Endothelial cell (in vitro differentiated cells): Measurements from ENCODE around the gene DOC2B. TPM values are rescaled to one million over a fixed set of nuclear protein-coding genes. Genes with fewer than 3 reads are reported as not detected.
"Not testable (repeated sequence)": the region's sequence is repeated elsewhere in the genome, so short reads cannot be mapped to it uniquely, and the experiment has no call there.

Source experiments
- DNase-seq: peaks from one replicate; pipeline ENCODE4 v3.0.0; 2021; ENCODE audit warnings: low spot score
- H3K27ac Mint-ChIP-seq: one replicate; pipeline ENCODE4 v1.8.0; 2021; ENCODE audit warnings: mixed read lengths, inconsistent platforms; ENCODE audit not compliant: unreplicated experiment
- H3K27me3 Mint-ChIP-seq: one replicate; pipeline ENCODE4 v1.8.0; 2021; ENCODE audit warnings: mild to moderate bottlenecking, moderate library complexity, mixed read lengths, inconsistent platforms; ENCODE audit not compliant: unreplicated experiment
- H3K36me3 Mint-ChIP-seq: one replicate; pipeline ENCODE4 v1.8.0; 2021; ENCODE audit warnings: mild to moderate bottlenecking, low read depth, mixed read lengths, inconsistent platforms; ENCODE audit not compliant: unreplicated experiment
- H3K4me1 Mint-ChIP-seq: one replicate; pipeline ENCODE4 v1.8.0; 2021; ENCODE audit warnings: mild to moderate bottlenecking, mixed read lengths, inconsistent platforms; ENCODE audit not compliant: unreplicated experiment
- H3K4me3 Mint-ChIP-seq: one replicate; pipeline ENCODE4 v1.8.0; 2021; ENCODE audit warnings: mild to moderate bottlenecking, mixed read lengths, inconsistent platforms; ENCODE audit not compliant: unreplicated experiment
- H3K9me3 Mint-ChIP-seq: one replicate; pipeline ENCODE4 v1.8.0; 2021; ENCODE audit warnings: mixed read lengths, inconsistent platforms; ENCODE audit not compliant: unreplicated experiment
- CTCF ChIP-seq: fragments of 200-600 bp; sonication (generic); IDR thresholded peaks from one replicate; pipeline ENCODE4 v1.5.0; 2021; ENCODE audit warnings: antibody characterized with exemption; ENCODE audit not compliant: unreplicated experiment
- total RNA-seq: library from RNA; stranded (reverse); fragmentation: NEBNext Ultra II Directional; extraction: Animal tissue kit (Norgen Biotek cat#: 25700); gene quantifications from one replicate; pipeline ENCODE4 v1.2.1, GENCODE V29; 2021; ENCODE audit not compliant: unreplicated experiment

Gene DOC2B
- total RNA-seq, 1 donor from 2014 or later = 0.33 TPM

GRCh38 chr17:202501-202951 is 21.1 kb upstream of the DOC2B start:
- H3K4me3 Mint-ChIP-seq = no peak overlapping the region
- H3K27ac Mint-ChIP-seq = no peak overlapping the region
- peaks cover 7% of the 10 kb centered on the region for H3K27me3 Mint-ChIP-seq
- DNase-seq = no peak
- H3K4me1 Mint-ChIP-seq = peaks cover 17% of the 10 kb centered on the region
- H3K36me3 Mint-ChIP-seq = peaks cover 5% of the 10 kb centered on the region
- no peaks in the 10 kb centered on the region for H3K9me3 Mint-ChIP-seq
- no peak for TF ChIP-seq CTCF

DNA sequence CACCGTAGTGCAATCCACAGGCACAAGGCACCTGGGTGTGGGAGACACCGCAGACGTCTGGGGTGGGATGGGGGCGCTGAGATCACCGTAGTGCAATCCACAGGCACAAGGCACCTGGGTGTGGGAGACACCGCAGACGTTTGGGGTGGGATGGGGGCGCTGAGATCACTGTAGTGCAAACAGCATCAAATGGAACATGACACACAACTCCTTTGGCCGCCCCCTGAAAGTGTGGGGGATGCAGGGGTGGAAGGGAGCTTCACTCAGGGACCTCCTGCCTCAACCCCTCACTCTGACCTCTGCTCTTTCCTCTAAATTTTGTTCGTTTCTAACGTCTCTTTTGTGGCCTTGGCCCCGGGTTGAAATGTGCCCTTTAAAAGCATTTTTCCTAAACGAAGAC is 20.3 kb upstream of the DOC2B start:
- DNase-seq, H3K9me3 Mint-ChIP-seq, H3K36me3 Mint-ChIP-seq, H3K4me3 Mint-ChIP-seq, H3K27me3 Mint-ChIP-seq, H3K27ac Mint-ChIP-seq: not testable (repeated sequence)
- peaks cover 17% of the 10 kb centered on the region for H3K4me1 Mint-ChIP-seq

DNA sequence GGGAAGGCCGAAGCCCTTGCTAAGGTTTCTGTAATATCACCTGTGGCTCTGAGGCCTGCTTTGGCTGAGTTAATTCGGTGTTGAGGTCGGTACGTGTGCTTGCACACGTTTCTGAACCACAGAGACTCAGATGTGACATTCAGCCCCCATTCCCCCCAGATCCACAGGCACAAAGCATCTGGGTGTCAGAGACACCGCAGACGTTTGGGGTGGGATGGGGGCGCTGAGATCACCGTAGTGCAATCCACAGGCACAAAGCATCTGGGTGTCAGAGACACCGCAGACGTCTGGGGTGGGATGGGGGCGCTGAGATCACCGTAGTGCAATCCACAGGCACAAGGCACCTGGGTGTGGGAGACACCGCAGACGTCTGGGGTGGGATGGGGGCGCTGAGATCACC is 19.8 kb upstream of the DOC2B start:
- not testable (repeated sequence) for H3K4me3 Mint-ChIP-seq, H3K36me3 Mint-ChIP-seq, H3K9me3 Mint-ChIP-seq, H3K27ac Mint-ChIP-seq, H3K27me3 Mint-ChIP-seq, DNase-seq
- H3K4me1 Mint-ChIP-seq = peaks cover 17% of the 10 kb centered on the region

- Mint-ChIP-seq H3K27ac (no peak overlapping the region), H3K9me3 (no peaks in the 10 kb centered on the region), H3K36me3 (no peaks in the 10 kb centered on the region), H3K27me3 (peaks cover 6% of the 10 kb centered on the region), H3K4me3 (no peak overlapping the region), H3K4me1 (peaks cover 17% of the 10 kb centered on the region)
- no peak for TF ChIP-seq CTCF
- DNase-seq = no peak
These were observed 19.1 kb upstream of the DOC2B start for GRCh38 chr17:200586-200985.

DNA sequence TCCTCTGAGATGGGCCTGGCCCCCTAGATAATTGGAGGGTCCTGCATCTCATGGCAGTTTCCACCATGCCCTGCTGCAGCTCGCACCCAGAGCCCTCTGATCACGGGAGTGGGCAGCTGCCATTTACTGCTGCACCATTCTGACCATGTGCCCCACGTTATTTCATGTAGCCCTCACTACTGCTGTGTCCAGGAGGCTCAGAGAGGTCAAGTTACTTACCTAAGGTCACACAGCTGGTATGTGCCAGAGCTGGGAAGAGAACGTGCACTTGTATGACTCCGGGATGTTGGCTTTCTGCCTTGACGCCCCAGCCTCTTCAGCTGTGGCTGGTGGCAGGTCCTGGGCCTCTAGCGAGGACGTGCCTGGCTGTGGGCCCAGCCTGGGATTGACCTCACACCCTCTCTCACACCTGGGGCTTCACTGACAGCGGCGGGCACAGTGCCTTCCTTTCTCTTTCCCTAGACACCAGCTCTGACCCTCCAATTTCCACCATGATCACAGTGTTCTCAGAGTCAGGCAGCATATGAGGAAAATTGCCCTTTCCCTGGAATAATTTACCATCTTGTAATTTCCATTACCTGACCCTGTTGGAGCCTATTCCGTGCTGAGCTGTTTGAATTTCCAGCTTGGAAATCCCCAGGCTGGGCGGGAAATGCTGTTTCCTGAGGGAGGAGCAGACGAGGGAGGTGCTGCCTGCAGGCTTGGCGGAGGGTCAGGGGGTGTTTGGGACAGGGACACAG is 18.5 kb upstream of the DOC2B start:
- Mint-ChIP-seq H3K27me3 (peaks cover 3% of the 10 kb centered on the region), H3K36me3 (no peaks in the 10 kb centered on the region), H3K9me3 (no peaks in the 10 kb centered on the region), H3K4me3 (no peak overlapping the region), H3K27ac (no peak overlapping the region), H3K4me1 (peaks cover 17% of the 10 kb centered on the region)
- TF ChIP-seq CTCF = no peak
- peak; percentile 43 for DNase-seq

DNA sequence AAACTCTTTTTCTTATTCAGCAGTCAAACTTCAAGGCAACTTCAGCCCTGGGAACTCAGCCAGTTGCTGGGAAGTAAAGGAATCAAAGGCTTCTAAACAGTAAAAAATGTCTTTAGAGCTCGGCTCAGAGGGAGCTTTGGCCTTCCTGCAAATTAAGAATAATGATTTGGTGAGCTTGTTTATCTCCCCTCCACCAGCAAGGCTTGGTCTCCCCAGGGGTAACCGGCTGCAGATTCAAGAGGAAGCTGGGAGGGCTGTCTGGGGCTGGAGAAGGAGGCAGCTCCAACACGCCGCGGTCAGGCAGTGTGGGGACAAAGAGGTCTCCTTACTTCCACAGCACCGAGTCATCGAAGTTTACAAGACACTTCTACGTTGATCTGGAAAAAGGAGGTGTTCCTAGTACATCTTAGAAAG is 17.7 kb upstream of the DOC2B start:
- TF ChIP-seq CTCF = no peak
- DNase-seq = no peak
- Mint-ChIP-seq H3K27me3 (peaks cover 3% of the 10 kb centered on the region), H3K27ac (no peak overlapping the region), H3K36me3 (no peaks in the 10 kb centered on the region), H3K4me3 (no peak overlapping the region), H3K9me3 (no peaks in the 10 kb centered on the region), H3K4me1 (peaks cover 17% of the 10 kb centered on the region)

DNA sequence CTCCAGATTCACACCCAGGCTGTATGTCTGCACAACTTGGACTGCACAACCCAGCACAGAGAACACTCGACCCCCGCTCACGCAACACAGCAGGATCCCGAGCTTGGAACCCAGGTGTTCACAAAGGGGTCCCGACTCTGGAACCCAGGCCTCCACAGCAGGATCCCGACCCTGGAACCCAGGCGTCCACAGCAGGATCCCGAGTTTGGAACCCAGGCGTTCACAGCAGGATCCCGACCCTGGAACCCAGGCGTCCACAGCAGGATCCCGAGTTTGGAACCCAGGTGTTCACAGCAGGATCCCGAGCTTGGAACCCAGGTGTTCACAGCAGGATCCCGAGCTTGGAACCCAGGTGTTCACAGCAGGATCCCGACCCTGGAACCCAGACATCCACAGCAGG is 16.8 kb upstream of the DOC2B start:
- not testable (repeated sequence) for H3K27ac Mint-ChIP-seq, H3K27me3 Mint-ChIP-seq, H3K4me3 Mint-ChIP-seq, DNase-seq, H3K9me3 Mint-ChIP-seq, H3K36me3 Mint-ChIP-seq
- peaks cover 17% of the 10 kb centered on the region for H3K4me1 Mint-ChIP-seq
